ENCODE data around the gene SMG6.
"Not testable (repeated sequence)": the region's sequence is repeated elsewhere in the genome, so short reads cannot be mapped to it uniquely, and the experiment has no call there.

The SMG6 gene

DNA sequence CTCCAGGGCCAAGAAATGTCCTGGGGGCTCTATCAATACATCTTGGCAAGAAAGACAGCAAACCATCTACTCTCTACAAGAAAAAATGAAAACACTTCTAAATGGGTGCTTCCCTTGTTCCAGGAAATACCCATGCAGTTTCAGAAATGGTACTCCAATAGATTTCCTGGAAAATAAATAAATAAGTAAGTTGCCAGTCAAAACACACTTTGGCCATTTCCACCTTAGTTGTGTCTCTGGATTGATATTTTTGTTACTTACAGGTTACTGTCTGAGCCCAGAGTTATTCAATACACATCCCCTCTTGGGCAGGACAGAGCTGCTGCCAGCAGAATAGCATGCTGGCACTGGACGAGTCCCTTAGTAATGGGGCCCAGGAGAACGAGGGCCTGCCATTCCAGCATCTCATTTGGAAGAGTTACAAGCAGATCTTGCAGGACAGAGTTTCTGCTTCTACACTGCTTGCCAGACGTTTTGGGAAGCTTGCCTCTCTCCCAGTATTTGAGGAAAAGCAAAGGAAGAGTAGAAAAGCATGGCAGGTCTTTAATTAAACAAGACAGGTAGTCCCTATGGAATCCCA lies 100.5 kb downstream of the SMG6 start:
- DNase-seq (ENCODE audit: low spot score): no peak

DNA sequence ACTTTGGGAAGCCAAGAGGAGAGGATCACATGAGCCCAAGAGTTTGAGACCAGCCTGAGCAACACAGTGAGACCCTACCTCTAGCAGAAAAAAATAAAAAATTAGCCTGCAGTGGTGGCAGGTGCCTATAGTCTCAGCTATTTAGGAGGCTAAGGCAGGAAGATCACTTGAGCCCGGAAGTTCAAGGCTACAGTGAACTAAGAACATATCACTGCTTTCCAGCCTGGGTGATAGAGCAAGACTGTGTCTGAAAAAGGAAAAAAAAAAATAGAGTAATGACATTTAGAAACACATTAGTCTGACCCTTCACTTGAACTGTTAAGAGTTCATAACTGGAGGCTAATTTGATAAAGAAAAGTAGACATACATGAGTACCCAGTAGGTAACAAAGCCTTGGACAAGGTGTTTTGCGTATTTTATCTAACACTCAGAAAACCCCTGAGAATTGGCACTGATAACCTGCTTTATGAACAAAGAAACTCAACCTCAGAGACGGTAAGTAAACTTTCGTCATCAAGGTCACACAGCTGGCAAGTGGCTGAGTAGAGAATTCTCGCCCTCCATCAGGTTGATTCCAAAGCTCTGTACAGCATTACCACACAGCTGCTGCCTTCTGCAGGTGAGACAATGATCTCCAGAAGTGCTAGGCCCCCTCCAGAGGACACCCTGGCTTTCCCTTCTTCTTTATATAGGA lies 101.1 kb downstream of the SMG6 start:
- no peak for DNase-seq (ENCODE audit: low spot score)

GRCh38 chr17:2199386-2199785 lies 104.2 kb downstream of the SMG6 start:
- not testable (repeated sequence) for DNase-seq (ENCODE audit: low spot score)

GRCh38 chr17:2198927-2199326 lies 104.7 kb downstream of the SMG6 start:
- no peak for DNase-seq (ENCODE audit: low spot score)

- DNase-seq (ENCODE audit: low spot score): no peak
Measured at GRCh38 chr17:2197271-2197670, 106.3 kb downstream of the SMG6 start.

DNA sequence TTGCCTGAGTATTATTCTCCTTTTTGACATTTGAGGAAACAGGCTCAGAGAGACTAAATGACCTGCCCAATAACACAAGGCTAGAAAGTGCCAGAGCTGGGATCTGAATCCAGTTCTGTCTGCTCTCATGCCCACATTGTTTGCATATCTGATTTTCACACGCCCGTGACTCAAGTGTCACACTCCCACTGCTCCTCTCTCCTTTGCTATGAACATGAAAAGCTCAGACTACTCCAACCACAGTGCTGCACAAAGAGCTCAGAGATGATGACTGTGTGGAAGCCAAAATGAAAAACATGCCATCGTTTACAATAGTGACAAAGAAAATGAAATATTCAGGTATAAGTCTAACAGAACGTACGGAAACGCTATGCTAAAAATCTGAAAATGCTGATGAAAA lies 107.9 kb downstream of the SMG6 start:
- peak; percentile 72 for DNase-seq (ENCODE audit: low spot score)

GRCh38 chr17:2194889-2195335 lies 108.7 kb downstream of the SMG6 start:
- no peak for DNase-seq (ENCODE audit: low spot score)

GRCh38 chr17:2192367-2193057 lies 111.1 kb downstream of the SMG6 start:
- peak; percentile 97 for DNase-seq (ENCODE audit: low spot score)

DNA sequence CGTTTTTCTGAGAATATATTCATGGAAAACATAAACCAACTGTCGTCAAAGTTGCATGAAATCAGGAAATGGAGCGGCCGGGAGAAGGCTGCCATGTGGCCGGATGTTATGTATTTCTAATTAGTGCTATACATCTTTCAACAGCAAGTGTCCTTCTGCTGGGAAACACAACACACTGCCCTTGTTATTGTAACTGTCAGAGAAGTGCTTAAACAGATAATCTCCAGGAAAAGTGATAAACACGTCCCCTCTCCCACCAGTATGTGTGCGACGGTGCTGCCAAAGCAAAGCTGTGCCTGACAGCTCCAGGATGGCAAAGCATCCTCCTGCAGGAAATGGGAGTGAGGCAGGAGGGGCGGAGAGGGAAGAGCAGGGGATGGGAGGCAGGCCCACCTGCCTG lies 111.8 kb downstream of the SMG6 start:
- no peak for DNase-seq (ENCODE audit: low spot score)

DNA sequence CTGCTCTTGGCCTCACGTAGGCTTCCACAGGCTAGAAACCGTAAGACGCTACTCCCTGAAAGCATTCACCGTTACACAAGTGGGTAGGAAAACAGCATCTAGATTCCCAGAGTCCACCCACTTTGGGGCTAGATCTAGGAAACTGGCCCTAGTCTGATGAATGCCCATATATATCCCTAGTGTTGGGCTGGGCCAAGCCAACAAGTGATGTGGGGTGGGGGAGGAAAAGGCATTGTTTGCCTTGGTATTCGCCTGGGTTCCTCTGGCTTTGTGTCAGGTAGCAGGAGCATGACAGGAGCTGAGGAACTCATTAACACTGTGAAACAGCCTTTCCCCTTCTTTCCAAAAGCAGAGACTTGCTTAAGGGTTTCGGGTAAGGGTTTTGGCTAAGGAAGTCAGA lies 112.4 kb downstream of the SMG6 start:
- DNase-seq (ENCODE audit: low spot score): no peak

DNA sequence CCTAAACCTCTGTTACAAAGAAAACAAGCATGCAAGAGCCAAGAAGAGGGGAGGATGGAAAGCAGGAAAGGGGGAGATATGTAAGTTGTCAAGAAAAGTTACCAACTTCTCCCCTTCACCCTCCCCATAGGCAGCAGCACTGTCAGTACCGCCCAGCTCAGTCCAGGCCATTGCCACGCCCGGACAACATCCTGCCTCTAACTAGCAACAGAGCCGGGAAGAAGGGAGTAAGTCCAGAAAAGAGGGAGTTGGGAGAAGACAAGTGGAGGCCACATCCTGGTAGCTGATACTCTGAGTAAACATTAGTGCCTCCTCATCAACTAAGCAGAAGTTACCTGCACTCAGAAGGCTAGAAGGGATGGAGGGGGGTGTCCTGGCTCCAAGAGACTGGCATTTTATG lies 113.6 kb downstream of the SMG6 start:
- no peak for DNase-seq (ENCODE audit: low spot score)

- DNase-seq (ENCODE audit: low spot score): no peak
Measured at GRCh38 chr17:2188971-2189630, 114.5 kb downstream of the SMG6 start.

DNA sequence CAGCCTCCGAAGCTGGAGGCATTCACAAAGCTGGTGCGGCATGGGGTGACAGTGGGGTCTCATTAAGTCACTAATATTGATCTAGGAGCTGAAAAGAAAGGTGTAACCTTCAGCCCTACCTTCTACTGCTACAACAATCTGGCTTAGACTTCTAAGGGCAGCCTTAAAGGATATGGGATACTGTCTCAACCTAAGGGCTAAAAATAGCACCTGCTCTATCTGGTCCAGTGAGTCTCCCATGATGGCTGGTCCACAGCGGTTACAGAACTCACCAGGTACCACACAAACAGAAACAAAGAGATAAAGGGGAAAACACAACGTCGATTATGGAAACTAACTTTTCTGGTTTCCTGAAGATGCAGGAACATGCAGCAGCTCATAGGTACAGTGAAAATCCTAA lies 115.8 kb downstream of the SMG6 start:
- no peak for DNase-seq (ENCODE audit: low spot score)

DNA sequence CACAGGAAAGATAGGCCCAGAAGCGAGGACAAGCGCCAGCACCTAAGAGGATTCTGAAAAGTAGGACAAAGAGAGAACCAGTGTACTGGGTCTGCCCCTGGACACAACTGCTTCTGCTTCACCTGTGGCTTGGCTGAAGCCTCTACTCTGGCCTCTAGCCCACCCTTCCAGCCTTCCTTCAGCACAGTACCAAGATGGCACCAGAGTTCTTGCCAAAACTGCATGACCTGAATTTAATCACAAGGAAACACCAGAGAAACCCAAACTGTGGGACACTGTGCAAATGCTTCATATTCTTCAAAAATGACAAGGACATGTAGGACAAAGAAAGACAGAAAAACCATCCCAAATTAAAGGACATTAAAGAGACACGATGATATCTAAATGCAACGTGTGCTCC lies 116.6 kb downstream of the SMG6 start:
- no peak for DNase-seq (ENCODE audit: low spot score)

DNA sequence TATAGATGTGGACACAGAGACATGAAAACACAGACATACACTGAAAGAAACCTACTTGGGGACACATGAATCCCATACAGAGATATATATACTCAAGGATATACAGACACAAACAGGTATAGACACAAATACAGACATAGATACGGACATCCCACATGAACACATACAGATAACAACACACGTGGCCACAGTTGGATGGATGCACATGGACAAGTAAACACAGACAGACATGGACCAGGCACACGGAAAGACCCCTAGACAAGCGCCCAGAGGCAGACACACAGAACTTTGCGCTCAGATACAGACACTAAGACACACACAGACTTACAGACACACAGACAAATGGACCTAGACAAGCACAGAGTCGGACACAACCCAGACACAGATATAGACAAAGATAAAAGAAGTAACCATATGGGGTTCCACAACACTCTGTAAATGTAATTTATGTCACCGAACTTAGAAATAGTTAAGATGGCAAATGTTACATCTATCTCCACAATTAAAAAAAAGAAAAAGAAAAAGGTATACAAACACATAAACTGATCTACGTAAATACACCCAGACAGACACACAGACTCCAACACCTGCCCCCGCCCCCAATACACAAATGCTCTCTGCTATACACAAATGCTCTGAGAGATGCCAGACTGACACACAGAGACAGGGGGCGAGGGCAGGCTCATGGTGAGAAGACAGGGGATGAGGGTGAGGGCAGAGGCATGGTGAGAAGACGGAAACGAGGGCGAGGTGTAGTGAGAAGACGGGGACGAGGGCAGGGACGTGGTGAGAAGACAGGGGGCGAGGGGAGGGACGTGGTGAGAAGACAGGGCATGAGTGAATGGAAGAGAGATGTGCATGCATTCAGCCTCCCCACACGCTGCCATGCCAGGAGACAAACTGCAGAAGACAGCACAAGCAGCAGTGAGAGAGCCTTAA lies 118.3 kb downstream of the SMG6 start:
- DNase-seq (ENCODE audit: low spot score): no peak

- no peak for DNase-seq (ENCODE audit: low spot score)
Measured at GRCh38 chr17:2183346-2183745, 120.2 kb downstream of the SMG6 start.

GRCh38 chr17:2181897-2182448 lies 121.6 kb downstream of the SMG6 start:
- no peak for DNase-seq (ENCODE audit: low spot score)

- no peak for DNase-seq (ENCODE audit: low spot score)
Measured at GRCh38 chr17:2181206-2181896, 122.2 kb downstream of the SMG6 start.

- DNase-seq (ENCODE audit: low spot score): no peak
Measured at GRCh38 chr17:2180768-2181167, 122.8 kb downstream of the SMG6 start.

GRCh38 chr17:2179615-2180295 lies 123.8 kb downstream of the SMG6 start:
- no peak for DNase-seq (ENCODE audit: low spot score)

Data from kidney tubule cell (primary cell).